ENCODE data around the gene MXRA8. TPM values are rescaled to one million over a fixed set of nuclear protein-coding genes. Genes with fewer than 3 reads are reported as not detected.

Gene MXRA8
- total RNA-seq, 1 donor from 2014 or later, result 59.7 TPM

GRCh38 chr1:1307261-1307922, 51.0 kb downstream of the MXRA8 start:
- DNase-seq, result no peak

- DNase-seq, result no peak
These were observed 51.6 kb downstream of the MXRA8 start for GRCh38 chr1:1306661-1307260.

GRCh38 chr1:1306070-1306660, 52.2 kb downstream of the MXRA8 start:
- no peak for DNase-seq

- DNase-seq, result no peak
These were observed 52.9 kb downstream of the MXRA8 start for GRCh38 chr1:1305300-1306069.

- peak; percentile 68 for DNase-seq
These were observed 53.7 kb downstream of the MXRA8 start for GRCh38 chr1:1304331-1305299.

GRCh38 chr1:1303736-1304135, 54.6 kb downstream of the MXRA8 start:
- DNase-seq, result no peak

- no peak for DNase-seq
These were observed 55.3 kb downstream of the MXRA8 start for GRCh38 chr1:1302951-1303509.

Other genes starting within 250 kb of the MXRA8 start
- 6.9 TPM for gene C1orf159, start 242.5 kb downstream of the MXRA8 start, total RNA-seq
- 0.39 TPM for gene TTLL10, start 184.7 kb downstream of the MXRA8 start, total RNA-seq
- gene TNFRSF18, start 152.0 kb downstream of the MXRA8 start, total RNA-seq, result 1.9 TPM
- 0.39 TPM for gene TNFRSF4, start 144.4 kb downstream of the MXRA8 start, total RNA-seq
- 40.8 TPM for gene SDF4, start 126.6 kb downstream of the MXRA8 start, total RNA-seq
- gene B3GALT6, start 126.3 kb downstream of the MXRA8 start, total RNA-seq, result 7.0 TPM
- 2.5 TPM for gene C1QTNF12, start 111.8 kb downstream of the MXRA8 start, total RNA-seq
- 33.8 TPM for gene UBE2J2, start 84.7 kb downstream of the MXRA8 start, total RNA-seq
- gene SCNN1D, start 78.1 kb downstream of the MXRA8 start, total RNA-seq, result 1.4 TPM
- 34.6 TPM for gene ACAP3, start 50.6 kb downstream of the MXRA8 start, total RNA-seq
- gene PUSL1, start 50.0 kb downstream of the MXRA8 start, total RNA-seq, result 5.7 TPM
- 48.7 TPM for gene INTS11, start 33.9 kb downstream of the MXRA8 start, total RNA-seq
- gene CPTP, start 33.8 kb downstream of the MXRA8 start, total RNA-seq, result 8.7 TPM
- 0.39 TPM for gene TAS1R3, start 27.3 kb downstream of the MXRA8 start, total RNA-seq
- gene DVL1, start 9.1 kb downstream of the MXRA8 start, total RNA-seq, result 33.0 TPM
- 35.0 TPM for gene AURKAIP1, start 16.7 kb upstream of the MXRA8 start, total RNA-seq
- 178 TPM for gene CCNL2, start 40.8 kb upstream of the MXRA8 start, total RNA-seq
- gene MRPL20, start 48.7 kb upstream of the MXRA8 start, total RNA-seq, result 66.5 TPM
- 2.9 TPM for gene ANKRD65, start 62.7 kb upstream of the MXRA8 start, total RNA-seq
- gene VWA1, start 77.1 kb upstream of the MXRA8 start, total RNA-seq, result 8.6 TPM
- 0.39 TPM for gene ATAD3C, start 91.1 kb upstream of the MXRA8 start, total RNA-seq
- gene ATAD3B, start 113.2 kb upstream of the MXRA8 start, total RNA-seq, result 16.7 TPM
- gene ATAD3A, start 153.6 kb upstream of the MXRA8 start, total RNA-seq, result 11.9 TPM
- gene TMEM240, start 182.1 kb upstream of the MXRA8 start, total RNA-seq, result 2.1 TPM
- 33.9 TPM for gene SSU72, start 216.3 kb upstream of the MXRA8 start, total RNA-seq
- gene FNDC10, start 241.6 kb upstream of the MXRA8 start, total RNA-seq, result 0.99 TPM

All from skin of body (tissue), 2 donors.